Endothelial cell of umbilical vein (primary cell): ENCODE measurements around the gene ARHGEF28. TPM values are rescaled to one million over a fixed set of nuclear protein-coding genes. Genes with fewer than 3 reads are reported as not detected.

Experiments
- BruUV-seq: library from RNA; stranded (reverse); fragments of 400-500 nt; replicated peaks from 2 replicates; lab custom pipeline; 2021; lab: Mats Ljungman, UMichigan
- CTCF ChIA-PET: fragments of 300-600, 350-600 bp; sonication (Branson Sonifier 250); formaldehyde crosslinking; loops from one replicate; lab custom pipeline; 2021; ENCODE audit warnings: antibody characterized with exemption, inconsistent platforms; lab: Charles Lee
- POLR2A ChIA-PET: fragments of 300-600, 350-600 bp; sonication (Branson Sonifier 250); formaldehyde crosslinking; loops from one replicate; lab custom pipeline; 2021; ENCODE audit warnings: antibody characterized with exemption, inconsistent platforms; lab: Charles Lee
- DNase-seq: peaks from one replicate; pipeline ENCODE4 v3.0.0-alpha.2; 2011; ENCODE audit warnings: low read depth, low spot score
- FAIRE-seq: peaks from 2 replicates; lab custom pipeline; 2011; peaks lifted over from hg19 to GRCh38; lab: Jason Lieb, UNC
- H2AFZ ChIP-seq: 2 replicates; pipeline ENCODE4 v1.6.0; 2012; ENCODE audit warnings: low read depth, low read length, control low read depth, inconsistent platforms
- H3K27ac ChIP-seq: 2 replicates; pipeline ENCODE4 v1.5.1; 2011; ENCODE audit warnings: low read depth, mild to moderate bottlenecking, control low read depth, low read length, moderate library complexity; ENCODE audit not compliant: insufficient read depth
- H3K27me3 ChIP-seq, 2 experiments: 2 replicates each; pipeline versions ENCODE4 v1.6.0 to v1.6.1; 2011; ENCODE audit warnings: low read length in 2 of 2, mixed read lengths in 1 of 2; ENCODE audit not compliant: control insufficient read depth in 2 of 2, insufficient read depth in 2 of 2
- H3K36me3 ChIP-seq, 2 experiments: 2 replicates in 1 of 2; 3 replicates in 1 of 2; pipeline ENCODE4 v1.5.1; 2011; ENCODE audit warnings: low read length in 2 of 2, mild to moderate bottlenecking in 1 of 2, moderate library complexity in 1 of 2; ENCODE audit not compliant: control insufficient read depth in 2 of 2, insufficient read depth in 2 of 2; ENCODE audit errors: extremely low read depth in 1 of 2
- H3K4me1 ChIP-seq: 3 replicates; pipeline ENCODE4 v1.5.1; 2011; ENCODE audit warnings: mild to moderate bottlenecking, low read length; ENCODE audit not compliant: control insufficient read depth, insufficient read depth; ENCODE audit errors: extremely low read depth
- H3K4me2 ChIP-seq: 2 replicates; pipeline ENCODE4 v1.6.1; 2011; ENCODE audit warnings: low read length, control low read depth, mixed read lengths; ENCODE audit not compliant: insufficient read depth
- H3K4me3 ChIP-seq, 3 experiments: fragments of 200-600 bp in 1 of 3; sonication (generic), shearing (Covaris generic) in 1 of 3; replicated peaks in 1 of 3; 2 replicates each; pipeline ENCODE4 v1.5.1; 2011 to 2016; ENCODE audit warnings: control low read depth in 3 of 3, low read length in 3 of 3, mild to moderate bottlenecking in 2 of 3, inconsistent platforms in 1 of 3, low read depth in 1 of 3, moderate library complexity in 1 of 3; ENCODE audit not compliant: insufficient read depth in 1 of 3
- H3K79me2 ChIP-seq: 2 replicates; pipeline ENCODE4 v1.6.0; 2012; ENCODE audit warnings: low read length, inconsistent platforms; ENCODE audit not compliant: control insufficient read depth, insufficient read depth
- H3K9ac ChIP-seq: replicated peaks from 2 replicates; pipeline ENCODE3; 2011; ENCODE audit warnings: low read length, control low read depth; ENCODE audit not compliant: insufficient read depth; ENCODE audit errors: extremely low read depth
- H3K9me1 ChIP-seq: replicated peaks from 3 replicates; pipeline ENCODE4 v1.6.0; 2011; ENCODE audit warnings: mild to moderate bottlenecking, low read length; ENCODE audit not compliant: control insufficient read depth, insufficient read depth; ENCODE audit errors: extremely low read depth
- H3K9me3 ChIP-seq: replicated peaks from 2 replicates; pipeline ENCODE4 v1.5.1; 2012; ENCODE audit warnings: low read length, inconsistent platforms; ENCODE audit not compliant: control insufficient read depth, insufficient read depth
- H4K20me1 ChIP-seq: replicated peaks from 2 replicates; pipeline ENCODE3; 2011; ENCODE audit warnings: mild to moderate bottlenecking, low read length; ENCODE audit not compliant: control insufficient read depth, insufficient read depth; ENCODE audit errors: extremely low read depth
- CTCF ChIP-seq, 2 donors: IDR thresholded peaks; 1 replicate in 1 of 2; 2 replicates in 1 of 2; pipeline ENCODE4 v1.5.1; 2011; ENCODE audit warnings: low read length in 2 of 2, mild to moderate bottlenecking in 2 of 2, moderate library complexity in 2 of 2, control low read depth in 1 of 2, inconsistent platforms in 1 of 2, low read depth in 1 of 2; ENCODE audit not compliant: insufficient read depth in 1 of 2; ENCODE audit errors: extremely low read depth in 1 of 2
- EZH2 ChIP-seq: IDR thresholded peaks from 2 replicates; pipeline ENCODE4 v1.6.1; 2012; ENCODE audit warnings: borderline replicate concordance, low read depth, mild to moderate bottlenecking, moderate library complexity, low read length, inconsistent platforms; ENCODE audit not compliant: severe bottlenecking
- FOS ChIP-seq: IDR thresholded peaks from 2 replicates; pipeline ENCODE4 v1.6.1; 2011; ENCODE audit warnings: mild to moderate bottlenecking, low read length, moderate library complexity, borderline replicate concordance; ENCODE audit not compliant: insufficient read depth
- GATA2 ChIP-seq: IDR thresholded peaks from 2 replicates; pipeline ENCODE4 v1.7.0; 2011; ENCODE audit warnings: low read depth, mild to moderate bottlenecking, moderate library complexity, mixed read lengths, low read length; ENCODE audit not compliant: insufficient read length, insufficient read depth
- JUN ChIP-seq: IDR thresholded peaks from 2 replicates; pipeline ENCODE4 v1.6.1; 2011; ENCODE audit warnings: borderline replicate concordance, low read depth; ENCODE audit not compliant: insufficient read length, insufficient read depth
- MAX ChIP-seq: IDR thresholded peaks from 2 replicates; pipeline ENCODE4 v1.6.1; 2011; ENCODE audit not compliant: insufficient read depth, insufficient read length
- MYC ChIP-seq: IDR thresholded peaks from one replicate; pipeline ENCODE4 v1.6.1; 2011; ENCODE audit warnings: mild to moderate bottlenecking, low read depth, low read length
- POLR2A ChIP-seq: IDR thresholded peaks from 2 replicates; pipeline ENCODE4 v1.6.1; 2012; ENCODE audit warnings: low read depth, mild to moderate bottlenecking, control low read depth, low read length
- POLR2AphosphoS5 ChIP-seq: IDR thresholded peaks from 2 replicates; pipeline ENCODE4 v1.6.1; 2012; ENCODE audit warnings: low read depth, mild to moderate bottlenecking, control low read depth, low read length, moderate library complexity; ENCODE audit not compliant: insufficient read depth
- dilution Hi-C: fragments of 300-500 bp; cut with MboI; formaldehyde crosslinking; loops from one replicate; pipeline ENCODE4 v1.15.0; 2019; ENCODE audit warnings: low sequenced_read_pairs; ENCODE audit not compliant: extremely low pct_ligation_motif_present
- intact Hi-C: fragments of 100-400 bp; cut with micrococcal nuclease; formaldehyde crosslinking; loops from one replicate; pipeline ENCODE4 v1.10.0; 2022
- polyA plus RNA-seq, 4 experiments: library from polyadenylated mRNA; depleted of rRNA in 3 of 4; stranded (reverse) in 3 of 4; unstranded in 1 of 4; fragments of >200 nt; gene quantifications; 2 replicates each; pipeline versions ENCODE4 v1.2.1 to v1.2.3, GENCODE V29; 2011 to 2012; ENCODE audit warnings: missing spikeins in 1 of 4
- total RNA-seq: library from RNA; stranded (reverse); gene quantifications from 2 replicates; pipeline ENCODE4 v1.2.3, GENCODE V29; 2021

The ARHGEF28 gene
- total and polyA plus RNA-seq, 2 donors (not counting 3 experiments of a cell fraction or from before 2014, with no cell fraction given) = 29.5 to 108 TPM

GRCh38 chr5:73899055-73899454 is 273.1 kb downstream of the ARHGEF28 start:
- no peak overlapping the region for H3K9ac ChIP-seq
- POLR2A ChIA-PET = no interaction called here
- FAIRE-seq = no peak

More at GRCh38 chr5:73899055-73899454, 273.1 kb downstream of the ARHGEF28 start:
- Histone ChIP-seq H4K20me1 (no peaks in the 10 kb centered on the region), H3K4me3 (no peak overlapping the region), H3K27ac (no peak overlapping the region), H3K79me2 (no peaks in the 10 kb centered on the region), H3K4me2 (no peak overlapping the region), H3K4me1 (no peaks in the 10 kb centered on the region), H3K9me3 (no peaks in the 10 kb centered on the region), H3K9me1 (no peaks in the 10 kb centered on the region), H2AFZ (no peak overlapping the region), H3K36me3 (peaks cover 14 to 47% of the 10 kb centered on the region in 2 experiments), H3K27me3 (no peaks in the 10 kb centered on the region)
- intact Hi-C loops (no loop called here), dilution Hi-C loops (no loop called here)
- DNase-seq = no peak
- BruUV-seq = no TSS peak
- no peak for TF ChIP-seq MAX
- no peak for TF ChIP-seq JUN
- TF ChIP-seq POLR2AphosphoS5 = no peak
- no peak for TF ChIP-seq FOS
- no peak for TF ChIP-seq GATA2
- TF ChIP-seq EZH2 = no peak
- TF ChIP-seq MYC = no peak
- no peak for TF ChIP-seq CTCF (IDR thresholded peaks at IDR 0.05; ENCODE audit: extremely low read depth in 1 of 2, insufficient read depth in 1 of 2, low read depth in 1 of 2, low read length in 2 of 2)
- no peak for TF ChIP-seq POLR2A
- CTCF ChIA-PET = no interaction called here
